Suprapubic skin (tissue), 3 donors: ENCODE data around the gene FAM81B.

Source experiments
- POLR2A ChIP-seq, 2 donors: fragments of 450-650 bp; IDR thresholded peaks; one replicate each; pipeline ENCODE4 v1.6.1; 2017; ENCODE audit warnings: antibody characterized with exemption in 2 of 2, mild to moderate bottlenecking in 2 of 2, moderate library complexity in 2 of 2
- TF ChIP-seq, protein P1 (sequence below), 2 donors: fragments of 200-600 bp in 1 of 2; fragments of 450-650 bp in 1 of 2; sonication (generic) in 1 of 2; IDR thresholded peaks; one replicate each; pipeline ENCODE4 v1.5.1; 2016 to 2019; ENCODE audit warnings: antibody characterized with exemption in 2 of 2, mild to moderate bottlenecking in 1 of 2, moderate library complexity in 1 of 2

DNA sequence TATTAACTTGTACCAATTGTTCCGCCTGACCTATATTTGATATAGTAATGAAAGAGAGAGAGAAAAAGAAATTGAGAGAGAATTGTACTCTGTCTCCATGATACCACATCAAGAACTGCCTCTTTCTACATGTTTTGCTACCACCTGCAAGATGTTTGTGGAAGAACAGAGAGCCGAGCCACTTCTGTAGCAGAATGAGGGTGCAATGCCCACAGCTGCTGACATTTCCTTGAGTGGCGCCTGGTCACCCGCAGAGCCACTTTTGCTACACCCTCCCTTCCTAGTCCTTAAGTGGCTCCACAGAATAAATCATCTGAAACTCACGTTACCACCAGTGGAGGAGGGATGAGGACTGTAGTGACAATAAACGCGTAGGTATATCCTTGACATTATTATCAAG is 17.1 kb upstream of the FAM81B start:
- TF ChIP-seq, protein P1, sequence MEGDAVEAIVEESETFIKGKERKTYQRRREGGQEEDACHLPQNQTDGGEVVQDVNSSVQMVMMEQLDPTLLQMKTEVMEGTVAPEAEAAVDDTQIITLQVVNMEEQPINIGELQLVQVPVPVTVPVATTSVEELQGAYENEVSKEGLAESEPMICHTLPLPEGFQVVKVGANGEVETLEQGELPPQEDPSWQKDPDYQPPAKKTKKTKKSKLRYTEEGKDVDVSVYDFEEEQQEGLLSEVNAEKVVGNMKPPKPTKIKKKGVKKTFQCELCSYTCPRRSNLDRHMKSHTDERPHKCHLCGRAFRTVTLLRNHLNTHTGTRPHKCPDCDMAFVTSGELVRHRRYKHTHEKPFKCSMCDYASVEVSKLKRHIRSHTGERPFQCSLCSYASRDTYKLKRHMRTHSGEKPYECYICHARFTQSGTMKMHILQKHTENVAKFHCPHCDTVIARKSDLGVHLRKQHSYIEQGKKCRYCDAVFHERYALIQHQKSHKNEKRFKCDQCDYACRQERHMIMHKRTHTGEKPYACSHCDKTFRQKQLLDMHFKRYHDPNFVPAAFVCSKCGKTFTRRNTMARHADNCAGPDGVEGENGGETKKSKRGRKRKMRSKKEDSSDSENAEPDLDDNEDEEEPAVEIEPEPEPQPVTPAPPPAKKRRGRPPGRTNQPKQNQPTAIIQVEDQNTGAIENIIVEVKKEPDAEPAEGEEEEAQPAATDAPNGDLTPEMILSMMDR (IDR thresholded peaks at IDR 0.05), result no peak
- TF ChIP-seq POLR2A (IDR thresholded peaks at IDR 0.05), result no peak
